ENCODE results near the gene DENND6A. TPM values are rescaled to one million over a fixed set of nuclear protein-coding genes. Genes with fewer than 3 reads are reported as not detected.

Gene DENND6A
- total and polyA plus RNA-seq, 7 donors, result 4.5 to 11.3 (median 10.4) TPM

GRCh38 chr3:57735405-57735804, 42.5 kb upstream of the DENND6A start:
- no peak overlapping the region for H3K4me3 ChIP-seq
- no peak for DNase-seq
- no peaks in the 10 kb centered on the region for H3K27me3 ChIP-seq (ENCODE audit: insufficient read depth in 3 of 3, low read length in 2 of 3)
- H3K36me3 ChIP-seq (ENCODE audit: insufficient read depth in 1 of 2, low read depth in 1 of 2), result no peaks in the 10 kb centered on the region
- 80 to 88% (median 82%) methylated on average over 2 of the region's 2 CpGs for WGBS, 3 donors
- H3K4me1 ChIP-seq, result peaks cover 17% of the 10 kb centered on the region
- no peaks in the 10 kb centered on the region for H3K9me3 ChIP-seq
- TF ChIP-seq, protein P1, sequence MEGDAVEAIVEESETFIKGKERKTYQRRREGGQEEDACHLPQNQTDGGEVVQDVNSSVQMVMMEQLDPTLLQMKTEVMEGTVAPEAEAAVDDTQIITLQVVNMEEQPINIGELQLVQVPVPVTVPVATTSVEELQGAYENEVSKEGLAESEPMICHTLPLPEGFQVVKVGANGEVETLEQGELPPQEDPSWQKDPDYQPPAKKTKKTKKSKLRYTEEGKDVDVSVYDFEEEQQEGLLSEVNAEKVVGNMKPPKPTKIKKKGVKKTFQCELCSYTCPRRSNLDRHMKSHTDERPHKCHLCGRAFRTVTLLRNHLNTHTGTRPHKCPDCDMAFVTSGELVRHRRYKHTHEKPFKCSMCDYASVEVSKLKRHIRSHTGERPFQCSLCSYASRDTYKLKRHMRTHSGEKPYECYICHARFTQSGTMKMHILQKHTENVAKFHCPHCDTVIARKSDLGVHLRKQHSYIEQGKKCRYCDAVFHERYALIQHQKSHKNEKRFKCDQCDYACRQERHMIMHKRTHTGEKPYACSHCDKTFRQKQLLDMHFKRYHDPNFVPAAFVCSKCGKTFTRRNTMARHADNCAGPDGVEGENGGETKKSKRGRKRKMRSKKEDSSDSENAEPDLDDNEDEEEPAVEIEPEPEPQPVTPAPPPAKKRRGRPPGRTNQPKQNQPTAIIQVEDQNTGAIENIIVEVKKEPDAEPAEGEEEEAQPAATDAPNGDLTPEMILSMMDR (IDR thresholded peaks at IDR 0.05), result no peak
- intact Hi-C loops (cut with DNase I), result no loop called here
- no peak overlapping the region for H3K27ac ChIP-seq
- ATAC-seq, result no peak

DNA sequence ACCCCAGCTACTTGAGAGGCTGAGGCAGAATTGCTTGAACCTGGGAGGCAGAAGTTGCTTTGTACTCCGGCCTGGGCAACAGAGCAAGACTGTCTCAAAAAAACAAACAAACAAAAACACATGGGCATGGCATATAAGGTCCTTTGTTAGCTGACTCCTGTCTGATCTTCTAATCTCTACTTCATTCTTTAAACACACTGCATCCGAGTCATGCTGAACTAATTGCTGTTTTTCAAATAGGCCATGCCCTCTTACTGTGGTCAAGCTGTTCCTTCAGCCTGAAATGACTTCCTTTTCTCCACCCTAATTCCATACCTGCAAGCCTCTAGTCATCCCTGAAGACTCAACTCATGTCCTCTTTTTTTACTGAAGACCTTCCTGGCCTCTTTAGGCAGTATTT, 40.9 kb upstream of the DENND6A start:
- ATAC-seq (no peak), DNase-seq (no peak)
- Histone ChIP-seq H3K4me1 (peaks cover 13% of the 10 kb centered on the region), H3K27me3 (ENCODE audit: insufficient read depth in 3 of 3, low read length in 2 of 3) (no peaks in the 10 kb centered on the region), H3K36me3 (ENCODE audit: insufficient read depth in 1 of 2, low read depth in 1 of 2) (no peaks in the 10 kb centered on the region), H3K4me3 (no peak overlapping the region), H3K9me3 (no peaks in the 10 kb centered on the region), H3K27ac (no peak overlapping the region)
- intact Hi-C loops (cut with DNase I), result no loop called here
- WGBS, 3 donors, result 76 to 89% (median 89%) methylated on average over 2 of the region's 2 CpGs
- TF ChIP-seq, protein P1 (IDR thresholded peaks at IDR 0.05), result no peak

- intact Hi-C loops (cut with DNase I), result no loop called here
- DNase-seq (no peak), ATAC-seq (no peak)
- Histone ChIP-seq H3K27me3 (ENCODE audit: insufficient read depth in 3 of 3, low read length in 2 of 3) (no peaks in the 10 kb centered on the region), H3K27ac (no peak overlapping the region), H3K4me3 (no peak overlapping the region), H3K4me1 (no peaks in the 10 kb centered on the region), H3K36me3 (ENCODE audit: insufficient read depth in 1 of 2, low read depth in 1 of 2) (no peaks in the 10 kb centered on the region), H3K9me3 (no peaks in the 10 kb centered on the region)
- TF ChIP-seq, protein P1 (IDR thresholded peaks at IDR 0.05), result no peak
- 91 to 98% (median 93%) methylated on average over 1 of the region's 1 CpG for WGBS, 3 donors
These were observed 38.4 kb upstream of the DENND6A start for GRCh38 chr3:57731311-57731710.

DNA sequence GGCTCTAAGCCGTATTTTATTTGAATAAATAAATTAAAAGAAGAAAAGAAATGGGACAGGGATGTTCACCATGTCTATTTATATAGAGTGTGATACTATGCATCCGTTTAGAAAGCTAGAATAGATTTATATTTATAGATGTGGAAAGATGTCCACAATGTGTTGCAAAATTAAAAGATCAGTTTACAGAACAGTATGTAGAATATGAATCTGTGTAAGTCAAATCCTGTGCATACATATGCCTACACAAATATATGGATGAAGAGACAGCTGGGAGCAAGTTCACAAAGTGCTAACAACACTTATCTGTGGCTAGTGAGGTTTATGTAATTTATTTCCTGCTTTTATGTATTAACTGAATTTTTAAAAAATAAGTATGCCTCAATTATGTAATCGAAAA, 37.8 kb upstream of the DENND6A start:
- no peak overlapping the region for H3K4me3 ChIP-seq
- H3K27ac ChIP-seq, result no peak overlapping the region
- no peaks in the 10 kb centered on the region for H3K27me3 ChIP-seq (ENCODE audit: insufficient read depth in 3 of 3, low read length in 2 of 3)
- intact Hi-C loops (cut with DNase I), result no loop called here
- H3K4me1 ChIP-seq, result no peaks in the 10 kb centered on the region
- TF ChIP-seq, protein P1 (IDR thresholded peaks at IDR 0.05), result no peak
- DNase-seq (no peak), ATAC-seq (peak in 1 of 4 donors; percentile 17)
- no peaks in the 10 kb centered on the region for H3K9me3 ChIP-seq
- no peaks in the 10 kb centered on the region for H3K36me3 ChIP-seq (ENCODE audit: insufficient read depth in 1 of 2, low read depth in 1 of 2)
- 67 to 75% (median 67%) methylated on average over 3 of the region's 3 CpGs for WGBS, 3 donors

DNA sequence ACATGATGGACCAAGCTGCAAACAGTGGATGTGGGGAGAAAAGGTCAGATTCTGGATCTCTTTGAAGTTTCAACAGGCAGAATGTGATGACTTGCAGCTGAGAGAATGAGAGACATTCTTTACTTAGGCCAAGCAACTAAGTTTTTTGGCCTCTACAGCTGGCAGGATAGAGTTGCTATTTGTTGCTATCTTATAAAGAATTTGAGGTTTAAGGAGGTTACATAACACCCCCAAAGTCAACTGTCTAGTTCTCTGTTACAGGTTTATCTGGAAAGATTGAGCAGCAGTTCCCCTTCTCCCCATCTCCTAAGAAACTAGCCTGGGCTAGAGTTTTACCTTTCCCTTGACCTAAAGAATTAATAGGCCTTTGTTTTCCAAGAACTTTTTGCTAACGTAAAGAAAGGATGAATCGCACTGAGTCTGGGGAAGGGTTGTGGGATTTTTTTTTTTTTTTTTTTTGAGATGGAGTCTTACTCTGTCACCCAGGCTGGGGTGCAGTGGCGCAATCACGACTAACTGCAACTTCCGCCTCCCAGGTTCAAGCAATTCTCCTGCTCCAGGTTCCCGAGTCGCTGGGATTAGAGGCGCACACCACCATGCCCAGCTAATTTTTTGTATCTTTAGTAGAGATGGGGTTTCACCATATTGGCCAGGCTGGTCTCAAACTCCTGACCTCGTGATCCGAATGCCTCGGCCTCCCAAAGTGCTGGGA, 36.6 kb upstream of the DENND6A start:
- no peak for ATAC-seq
- 91 to 96% (median 91%) methylated on average over 11 of the region's 11 CpGs for WGBS, 3 donors
- intact Hi-C loops (cut with DNase I), result no loop called here
- no peak for DNase-seq
- Histone ChIP-seq H3K27ac (no peak overlapping the region), H3K27me3 (ENCODE audit: insufficient read depth in 3 of 3, low read length in 2 of 3) (no peaks in the 10 kb centered on the region), H3K9me3 (no peaks in the 10 kb centered on the region), H3K36me3 (ENCODE audit: insufficient read depth in 1 of 2, low read depth in 1 of 2) (no peaks in the 10 kb centered on the region), H3K4me3 (no peak overlapping the region), H3K4me1 (no peaks in the 10 kb centered on the region)
- TF ChIP-seq, protein P1 (IDR thresholded peaks at IDR 0.05), result no peak
